Keratinocyte (primary cell): ENCODE data around the gene MALAT1. TPM values are rescaled to one million over a fixed set of nuclear protein-coding genes. Genes with fewer than 3 reads are reported as not detected.
A peak's percentile ranks its signal among the peaks of the same experiment; 100 is the strongest.

ENCODE experiments used
- DNase-seq: peaks from one replicate; pipeline ENCODE4 v3.0.0-alpha.2; 2011; ENCODE audit warnings: low read depth, missing footprints, low spot score
- FAIRE-seq: peaks from 2 replicates; lab custom pipeline; 2011; peaks lifted over from hg19 to GRCh38; lab: Jason Lieb, UNC
- H2AFZ ChIP-seq: 2 replicates; pipeline ENCODE4 v1.6.0; 2012; ENCODE audit warnings: low read length, control low read depth, inconsistent platforms; ENCODE audit not compliant: control insufficient read depth
- H3K27ac ChIP-seq: 2 replicates; pipeline ENCODE4 v1.5.1; 2011; ENCODE audit warnings: low read length; ENCODE audit not compliant: control insufficient read depth, insufficient read depth
- H3K27me3 ChIP-seq: 3 replicates; pipeline ENCODE4 v1.6.0; 2011; ENCODE audit warnings: low read length; ENCODE audit not compliant: control insufficient read depth, insufficient read depth; ENCODE audit errors: extremely low read depth
- H3K36me3 ChIP-seq, 2 experiments: 2 replicates in 1 of 2; 3 replicates in 1 of 2; pipeline ENCODE4 v1.5.1; 2011; ENCODE audit warnings: low read length in 2 of 2, mild to moderate bottlenecking in 1 of 2; ENCODE audit not compliant: control insufficient read depth in 2 of 2, insufficient read depth in 2 of 2; ENCODE audit errors: extremely low read depth in 1 of 2
- H3K4me1 ChIP-seq: 3 replicates; pipeline ENCODE4 v1.5.1; 2011; ENCODE audit warnings: low read length; ENCODE audit not compliant: control insufficient read depth, insufficient read depth; ENCODE audit errors: extremely low read depth
- H3K4me2 ChIP-seq: 3 replicates; pipeline ENCODE4 v1.6.0; 2011; ENCODE audit warnings: low read depth, low read length; ENCODE audit not compliant: control insufficient read depth, insufficient read depth; ENCODE audit errors: extremely low read depth
- H3K4me3 ChIP-seq, 3 experiments: fragments of 200-600 bp in 1 of 3; sonication (generic) in 1 of 3; 2 replicates in 2 of 3; 3 replicates in 1 of 3; pipeline ENCODE4 v1.5.1; 2011 to 2016; ENCODE audit warnings: low read length in 3 of 3, mild to moderate bottlenecking in 3 of 3, control low read depth in 2 of 3, inconsistent platforms in 1 of 3, low read depth in 1 of 3, mixed read lengths in 1 of 3, mixed run types in 1 of 3, moderate library complexity in 1 of 3; ENCODE audit not compliant: control insufficient read depth in 2 of 3, insufficient read depth in 2 of 3; ENCODE audit errors: extremely low read depth in 1 of 3
- H3K79me2 ChIP-seq: 2 replicates; pipeline ENCODE4 v1.6.0; 2012; ENCODE audit warnings: low read length; ENCODE audit not compliant: control insufficient read depth, insufficient read depth
- H3K9ac ChIP-seq: 3 replicates; pipeline ENCODE4 v1.6.0; 2011; ENCODE audit warnings: low read length; ENCODE audit not compliant: control insufficient read depth, insufficient read depth; ENCODE audit errors: extremely low read depth
- H3K9me1 ChIP-seq: 3 replicates; pipeline ENCODE4 v1.6.0; 2011; ENCODE audit warnings: low read length; ENCODE audit not compliant: control insufficient read depth, insufficient read depth; ENCODE audit errors: extremely low read depth
- H3K9me3 ChIP-seq: 2 replicates; pipeline ENCODE4 v1.5.1; 2012; ENCODE audit warnings: low read depth, low read length; ENCODE audit not compliant: control insufficient read depth
- H4K20me1 ChIP-seq: 3 replicates; pipeline ENCODE4 v1.6.0; 2011; ENCODE audit warnings: low read length; ENCODE audit not compliant: control insufficient read depth, insufficient read depth; ENCODE audit errors: extremely low read depth
- CTCF ChIP-seq, 3 experiments: IDR thresholded peaks in 1 of 3; conservative IDR thresholded peaks in 1 of 3; optimal IDR thresholded peaks in 1 of 3; 2 replicates in 2 of 3; 3 replicates in 1 of 3; pipeline versions ENCODE3 to v1.5.1; 2011; ENCODE audit warnings: low read length in 3 of 3, mild to moderate bottlenecking in 3 of 3, moderate library complexity in 2 of 3, control low read depth in 1 of 3, inconsistent platforms in 1 of 3; ENCODE audit not compliant: insufficient read depth in 2 of 3; ENCODE audit errors: extremely low read depth in 1 of 3
- EZH2 ChIP-seq: IDR thresholded peaks from one replicate; pipeline ENCODE4 v1.6.1; 2012; ENCODE audit warnings: inconsistent platforms, mild to moderate bottlenecking, low read length, moderate library complexity
- dilution Hi-C: fragments of 300-500 bp; cut with MboI; formaldehyde crosslinking; loops from one replicate; pipeline ENCODE4 v1.7.0; 2020; ENCODE audit warnings: low sequenced_read_pairs; ENCODE audit not compliant: extremely low pct_ligation_motif_present
- polyA plus RNA-seq, 5 experiments: library from polyadenylated mRNA; depleted of rRNA in 3 of 5; stranded (reverse) in 3 of 5; stranded (forward) in 1 of 5; unstranded in 1 of 5; fragments of >200 nt; gene quantifications; 1 replicate in 1 of 5; 2 replicates in 3 of 5; 3 replicates in 1 of 5; pipeline versions ENCODE4 v1.2.1 to v1.2.3, GENCODE V29; 2011 to 2012; ENCODE audit warnings: missing spikeins in 2 of 5, low read depth in 1 of 5, low replicate concordance in 1 of 5

The MALAT1 gene
- polyA plus RNA-seq, 1 donor (not counting 4 experiments of a cell fraction or from before 2014, with no cell fraction given), result 1,768 TPM

- Histone ChIP-seq H3K9me1 (no peaks in the 10 kb centered on the region), H3K79me2 (peaks cover 11% of the 10 kb centered on the region), H3K4me1 (peaks cover 22% of the 10 kb centered on the region), H3K27ac (no peak overlapping the region), H3K27me3 (no peaks in the 10 kb centered on the region), H3K9ac (no peak overlapping the region), H3K4me2 (no peak overlapping the region), H4K20me1 (no peaks in the 10 kb centered on the region), H2AFZ (no peak overlapping the region), H3K36me3 (no peaks in the 10 kb centered on the region), H3K4me3 (no peak overlapping the region), H3K9me3 (no peaks in the 10 kb centered on the region)
- TF ChIP-seq EZH2 (no peak), CTCF (optimal IDR thresholded peaks at IDR 0.05 in 1 of 3, IDR thresholded peaks at IDR 0.05 in 1 of 3, conservative IDR thresholded peaks at IDR 0.05 in 1 of 3; ENCODE audit: extremely low read depth in 1 of 3, insufficient read depth in 2 of 3, low read length in 3 of 3) (peak; percentile 89 to 96 (median 94))
- dilution Hi-C loops, result no loop called here
- FAIRE-seq (no peak), DNase-seq (no peak)
Observed at GRCh38 chr11:65468874-65469333, 29.9 kb upstream of the MALAT1 start.

GRCh38 chr11:65470433-65471049, 28.3 kb upstream of the MALAT1 start:
- peaks cover 30% of the 10 kb centered on the region for H3K4me1 ChIP-seq
- H3K4me2 ChIP-seq, result no peak overlapping the region
- no peaks in the 10 kb centered on the region for H3K36me3 ChIP-seq
- H3K27me3 ChIP-seq, result no peaks in the 10 kb centered on the region
- H3K79me2 ChIP-seq, result peaks cover 11% of the 10 kb centered on the region
- TF ChIP-seq EZH2 (no peak), CTCF (optimal IDR thresholded peaks at IDR 0.05 in 1 of 3, IDR thresholded peaks at IDR 0.05 in 1 of 3, conservative IDR thresholded peaks at IDR 0.05 in 1 of 3; ENCODE audit: extremely low read depth in 1 of 3, insufficient read depth in 2 of 3, low read length in 3 of 3) (no peak)
- no peak overlapping the region for H2AFZ ChIP-seq
- FAIRE-seq (no peak), DNase-seq (no peak)
- H3K9me3 ChIP-seq, result no peaks in the 10 kb centered on the region
- no peaks in the 10 kb centered on the region for H3K9me1 ChIP-seq
- dilution Hi-C loops, result no loop called here
- H4K20me1 ChIP-seq, result no peaks in the 10 kb centered on the region
- no peak overlapping the region for H3K4me3 ChIP-seq
- H3K27ac ChIP-seq, result no peak overlapping the region
- peak overlapping the region; percentile 40 for H3K9ac ChIP-seq
